ENCODE data around the gene RUSC1.
"Not testable (repeated sequence)": the region's sequence is repeated elsewhere in the genome, so short reads cannot be mapped to it uniquely, and the experiment has no call there.

RUSC1 gene

GRCh38 chr1:155287987-155288543 lies 32.6 kb upstream of the RUSC1 start:
- H3K9ac ChIP-seq (ENCODE audit: low read depth, low read length), result no peak overlapping the region
- no peak for TF ChIP-seq CTCF (IDR thresholded peaks at IDR 0.05; ENCODE audit: borderline replicate concordance, extremely low read depth, low read length, poor library complexity, severe bottlenecking)
- H4K20me1 ChIP-seq (ENCODE audit: insufficient read depth, low read length), result peaks cover 2% of the 10 kb centered on the region; the same call in 1 of the 2 replicates
- H3K4me3 ChIP-seq (ENCODE audit: low read depth in 1 of 2, low read length in 2 of 2), result no peak overlapping the region
- no peaks in the 10 kb centered on the region for H3K4me1 ChIP-seq (ENCODE audit: insufficient read depth, low read length)
- no peak overlapping the region for H2AFZ ChIP-seq (ENCODE audit: low read depth, low read length)
- no peak overlapping the region for H3K27ac ChIP-seq (ENCODE audit: low read length)
- H3K27me3 ChIP-seq (ENCODE audit: insufficient read depth, low read length, poor library complexity), result no peaks in the 10 kb centered on the region
- no peaks in the 10 kb centered on the region for H3K79me2 ChIP-seq (ENCODE audit: insufficient read depth, low read length)
- peaks cover 4% of the 10 kb centered on the region for H3K36me3 ChIP-seq (ENCODE audit: insufficient read depth, low read length)
- H3K9me3 ChIP-seq (ENCODE audit: insufficient read depth, low read length, severe bottlenecking), result no peaks in the 10 kb centered on the region
- ATAC-seq (ENCODE audit: insufficient read depth, low read depth) (no peak), DNase-seq (no peak)
- H3K4me2 ChIP-seq (ENCODE audit: insufficient read depth, low read length), result no peak overlapping the region

- H3K27me3 ChIP-seq (ENCODE audit: insufficient read depth, low read length, poor library complexity); H4K20me1 ChIP-seq (ENCODE audit: insufficient read depth, low read length); H2AFZ ChIP-seq (ENCODE audit: low read depth, low read length); H3K4me2 ChIP-seq (ENCODE audit: insufficient read depth, low read length); H3K4me1 ChIP-seq (ENCODE audit: insufficient read depth, low read length); H3K79me2 ChIP-seq (ENCODE audit: insufficient read depth, low read length); H3K4me3 ChIP-seq (ENCODE audit: low read depth in 1 of 2, low read length in 2 of 2); H3K36me3 ChIP-seq (ENCODE audit: insufficient read depth, low read length); ATAC-seq (ENCODE audit: insufficient read depth, low read depth); H3K9me3 ChIP-seq (ENCODE audit: insufficient read depth, low read length, severe bottlenecking); H3K9ac ChIP-seq (ENCODE audit: low read depth, low read length); H3K27ac ChIP-seq (ENCODE audit: low read length); DNase-seq: not testable (repeated sequence)
These were observed 29.7 kb upstream of the RUSC1 start for GRCh38 chr1:155291006-155291405.

GRCh38 chr1:155293086-155293749 lies 27.5 kb upstream of the RUSC1 start:
- no peaks in the 10 kb centered on the region for H3K36me3 ChIP-seq (ENCODE audit: insufficient read depth, low read length)
- H3K9me3 ChIP-seq (ENCODE audit: insufficient read depth, low read length, severe bottlenecking), result no peaks in the 10 kb centered on the region
- H2AFZ ChIP-seq (ENCODE audit: low read depth, low read length), result no peak overlapping the region
- no peaks in the 10 kb centered on the region for H3K4me1 ChIP-seq (ENCODE audit: insufficient read depth, low read length)
- no peak overlapping the region for H3K27ac ChIP-seq (ENCODE audit: low read length)
- no peak overlapping the region for H3K9ac ChIP-seq (ENCODE audit: low read depth, low read length)
- H4K20me1 ChIP-seq (ENCODE audit: insufficient read depth, low read length), result no peaks in the 10 kb centered on the region
- no peak for ATAC-seq (ENCODE audit: insufficient read depth, low read depth)
- no peaks in the 10 kb centered on the region for H3K27me3 ChIP-seq (ENCODE audit: insufficient read depth, low read length, poor library complexity)
- no peak for TF ChIP-seq EZH2 (IDR thresholded peaks at IDR 0.05; ENCODE audit: borderline replicate concordance, low read depth, low read length, severe bottlenecking)
- no peak for TF ChIP-seq CTCF (IDR thresholded peaks at IDR 0.05; ENCODE audit: borderline replicate concordance, extremely low read depth, low read length, poor library complexity, severe bottlenecking)
- no peak overlapping the region for H3K4me3 ChIP-seq (ENCODE audit: low read depth in 1 of 2, low read length in 2 of 2)
- H3K79me2 ChIP-seq (ENCODE audit: insufficient read depth, low read length), result no peaks in the 10 kb centered on the region
- no peak for DNase-seq
- no peak overlapping the region for H3K4me2 ChIP-seq (ENCODE audit: insufficient read depth, low read length)

GRCh38 chr1:155294520-155295182 lies 26.0 kb upstream of the RUSC1 start:
- no peak overlapping the region for H2AFZ ChIP-seq (ENCODE audit: low read depth, low read length)
- no peaks in the 10 kb centered on the region for H3K36me3 ChIP-seq (ENCODE audit: insufficient read depth, low read length)
- TF ChIP-seq CTCF (IDR thresholded peaks at IDR 0.05; ENCODE audit: borderline replicate concordance, extremely low read depth, low read length, poor library complexity, severe bottlenecking), result no peak
- TF ChIP-seq EZH2 (IDR thresholded peaks at IDR 0.05; ENCODE audit: borderline replicate concordance, low read depth, low read length, severe bottlenecking), result no peak
- no peak overlapping the region for H3K27ac ChIP-seq (ENCODE audit: low read length)
- ATAC-seq (ENCODE audit: insufficient read depth, low read depth) (no peak), DNase-seq (no peak)
- no peaks in the 10 kb centered on the region for H3K4me1 ChIP-seq (ENCODE audit: insufficient read depth, low read length)
- no peak overlapping the region for H3K9ac ChIP-seq (ENCODE audit: low read depth, low read length)
- H3K4me2 ChIP-seq (ENCODE audit: insufficient read depth, low read length), result no peak overlapping the region
- no peaks in the 10 kb centered on the region for H3K27me3 ChIP-seq (ENCODE audit: insufficient read depth, low read length, poor library complexity)
- no peak overlapping the region for H3K4me3 ChIP-seq (ENCODE audit: low read depth in 1 of 2, low read length in 2 of 2)
- no peaks in the 10 kb centered on the region for H3K79me2 ChIP-seq (ENCODE audit: insufficient read depth, low read length)
- H4K20me1 ChIP-seq (ENCODE audit: insufficient read depth, low read length), result no peaks in the 10 kb centered on the region
- H3K9me3 ChIP-seq (ENCODE audit: insufficient read depth, low read length, severe bottlenecking), result no peaks in the 10 kb centered on the region

Data from DND-41 (cell line).